ENCODE results near the gene PDE4D.

Gene PDE4D

GRCh38 chr5:59557572-59557971 lies 336.0 kb downstream of the PDE4D start:
- Histone ChIP-seq H2AK5ac (ENCODE audit: low read depth, low read length) (no peak overlapping the region), H3K36me3 (replicated peaks in 1 of 2; ENCODE audit: control insufficient read depth in 2 of 2, insufficient read depth in 2 of 2, low read length in 2 of 2) (no peaks in the 10 kb centered on the region), H3K27me3 (ENCODE audit: control insufficient read depth in 3 of 3, insufficient read depth in 3 of 3, low read depth in 1 of 3, low read length in 3 of 3) (no peaks in the 10 kb centered on the region), H3K23ac (ENCODE audit: low read depth, low read length, poor library complexity) (no peak overlapping the region), H3K14ac (ENCODE audit: low read length) (no peak overlapping the region), H3K9me3 (replicated peaks in 1 of 2; ENCODE audit: control insufficient read depth in 2 of 2, insufficient read depth in 1 of 2, low read depth in 1 of 2, low read length in 2 of 2) (no peaks in the 10 kb centered on the region), H3K4ac (ENCODE audit: low read length) (no peak overlapping the region), H2AFZ (ENCODE audit: low read length) (no peak overlapping the region), H3K4me1 (ENCODE audit: control insufficient read depth in 2 of 2, insufficient read depth in 1 of 2, low read depth in 1 of 2, low read length in 2 of 2) (peaks cover 2 to 17% of the 10 kb centered on the region in 2 donors), H2BK15ac (ENCODE audit: low read length) (no peak overlapping the region), H2BK5ac (ENCODE audit: low read length) (no peak overlapping the region), H3K27ac (replicated peaks; ENCODE audit: low read length) (no peak overlapping the region), H3K79me1 (ENCODE audit: low read depth, low read length) (no peaks in the 10 kb centered on the region), H3K4me3 (ENCODE audit: low read length in 2 of 2) (no peak overlapping the region), H3K4me2 (ENCODE audit: insufficient read depth, low read length, poor library complexity, severe bottlenecking) (no peak overlapping the region), H2BK12ac (ENCODE audit: low read length) (no peak overlapping the region), H3K18ac (ENCODE audit: low read length) (no peak overlapping the region), H4K8ac (ENCODE audit: low read depth, low read length) (no peak overlapping the region), H3K9ac (ENCODE audit: low read depth, low read length, poor library complexity) (no peak overlapping the region), H4K91ac (ENCODE audit: low read depth, low read length, poor library complexity) (no peak overlapping the region), H2BK120ac (ENCODE audit: low read depth, low read length) (no peak overlapping the region)
- DNase-seq (ENCODE audit: low spot score), result no peak

GRCh38 chr5:59555596-59555995 lies 337.9 kb downstream of the PDE4D start:
- H2BK120ac ChIP-seq (ENCODE audit: low read depth, low read length), result no peak overlapping the region
- H2AK5ac ChIP-seq (ENCODE audit: low read depth, low read length), result no peak overlapping the region
- no peak for DNase-seq (ENCODE audit: low spot score)
- H2BK12ac ChIP-seq (ENCODE audit: low read length), result no peak overlapping the region
- H3K23ac ChIP-seq (ENCODE audit: low read depth, low read length, poor library complexity), result no peak overlapping the region
- no CpG with 5 or more reads among the region's 3 CpGs for WGBS, 2 donors (ENCODE audit: extremely low coverage in 2 of 2, insufficient read length in 2 of 2, insufficient replicate concordance in 1 of 2)
- H3K27ac ChIP-seq (replicated peaks; ENCODE audit: low read length), result no peak overlapping the region
- no peak overlapping the region for H2AFZ ChIP-seq (ENCODE audit: low read length)
- H3K9ac ChIP-seq (ENCODE audit: low read depth, low read length, poor library complexity), result no peak overlapping the region
- H3K4me2 ChIP-seq (ENCODE audit: insufficient read depth, low read length, poor library complexity, severe bottlenecking), result no peak overlapping the region
- H2BK5ac ChIP-seq (ENCODE audit: low read length), result no peak overlapping the region
- H3K14ac ChIP-seq (ENCODE audit: low read length), result no peak overlapping the region
- no peak overlapping the region for H3K18ac ChIP-seq (ENCODE audit: low read length)
- no peak overlapping the region for H4K8ac ChIP-seq (ENCODE audit: low read depth, low read length)
- H3K4ac ChIP-seq (ENCODE audit: low read length), result no peak overlapping the region
- no peaks in the 10 kb centered on the region for H3K36me3 ChIP-seq (replicated peaks in 1 of 2; ENCODE audit: control insufficient read depth in 2 of 2, insufficient read depth in 2 of 2, low read length in 2 of 2)
- no peak overlapping the region for H2BK15ac ChIP-seq (ENCODE audit: low read length)
- no peak overlapping the region for H4K91ac ChIP-seq (ENCODE audit: low read depth, low read length, poor library complexity)
- H3K4me1 ChIP-seq (ENCODE audit: control insufficient read depth in 2 of 2, insufficient read depth in 1 of 2, low read depth in 1 of 2, low read length in 2 of 2), result peaks cover 2 to 11% of the 10 kb centered on the region in 2 donors
- H3K9me3 ChIP-seq (replicated peaks in 1 of 2; ENCODE audit: control insufficient read depth in 2 of 2, insufficient read depth in 1 of 2, low read depth in 1 of 2, low read length in 2 of 2), result no peaks in the 10 kb centered on the region
- no peaks in the 10 kb centered on the region for H3K27me3 ChIP-seq (ENCODE audit: control insufficient read depth in 3 of 3, insufficient read depth in 3 of 3, low read depth in 1 of 3, low read length in 3 of 3)
- no peaks in the 10 kb centered on the region for H3K79me1 ChIP-seq (ENCODE audit: low read depth, low read length)
- no peak overlapping the region for H3K4me3 ChIP-seq (ENCODE audit: low read length in 2 of 2)

GRCh38 chr5:59554501-59554900 lies 339.0 kb downstream of the PDE4D start:
- no peaks in the 10 kb centered on the region for H3K79me1 ChIP-seq (ENCODE audit: low read depth, low read length)
- H3K14ac ChIP-seq (ENCODE audit: low read length), result no peak overlapping the region
- H2BK5ac ChIP-seq (ENCODE audit: low read length), result no peak overlapping the region
- H3K4me3 ChIP-seq (ENCODE audit: low read length in 2 of 2), result no peak overlapping the region
- no peak overlapping the region for H3K23ac ChIP-seq (ENCODE audit: low read depth, low read length, poor library complexity)
- no peak overlapping the region for H3K9ac ChIP-seq (ENCODE audit: low read depth, low read length, poor library complexity)
- H2BK120ac ChIP-seq (ENCODE audit: low read depth, low read length), result no peak overlapping the region
- no peaks in the 10 kb centered on the region for H3K27me3 ChIP-seq (ENCODE audit: control insufficient read depth in 3 of 3, insufficient read depth in 3 of 3, low read depth in 1 of 3, low read length in 3 of 3)
- H2AK5ac ChIP-seq (ENCODE audit: low read depth, low read length), result no peak overlapping the region
- peaks cover 2 to 6% of the 10 kb centered on the region in 2 donors for H3K4me1 ChIP-seq (ENCODE audit: control insufficient read depth in 2 of 2, insufficient read depth in 1 of 2, low read depth in 1 of 2, low read length in 2 of 2)
- no peak overlapping the region for H3K4ac ChIP-seq (ENCODE audit: low read length)
- no peak overlapping the region for H4K91ac ChIP-seq (ENCODE audit: low read depth, low read length, poor library complexity)
- H3K9me3 ChIP-seq (replicated peaks in 1 of 2; ENCODE audit: control insufficient read depth in 2 of 2, insufficient read depth in 1 of 2, low read depth in 1 of 2, low read length in 2 of 2), result no peaks in the 10 kb centered on the region
- no peak overlapping the region for H3K27ac ChIP-seq (replicated peaks; ENCODE audit: low read length)
- H2BK15ac ChIP-seq (ENCODE audit: low read length), result no peak overlapping the region
- H3K4me2 ChIP-seq (ENCODE audit: insufficient read depth, low read length, poor library complexity, severe bottlenecking), result no peak overlapping the region
- no peaks in the 10 kb centered on the region for H3K36me3 ChIP-seq (replicated peaks in 1 of 2; ENCODE audit: control insufficient read depth in 2 of 2, insufficient read depth in 2 of 2, low read length in 2 of 2)
- WGBS, 2 donors (ENCODE audit: extremely low coverage in 2 of 2, insufficient read length in 2 of 2, insufficient replicate concordance in 1 of 2), result no CpG with 5 or more reads among the region's 4 CpGs
- no peak for DNase-seq (ENCODE audit: low spot score)
- no peak overlapping the region for H4K8ac ChIP-seq (ENCODE audit: low read depth, low read length)
- H2AFZ ChIP-seq (ENCODE audit: low read length), result no peak overlapping the region
- no peak overlapping the region for H3K18ac ChIP-seq (ENCODE audit: low read length)
- no peak overlapping the region for H2BK12ac ChIP-seq (ENCODE audit: low read length)

DNA sequence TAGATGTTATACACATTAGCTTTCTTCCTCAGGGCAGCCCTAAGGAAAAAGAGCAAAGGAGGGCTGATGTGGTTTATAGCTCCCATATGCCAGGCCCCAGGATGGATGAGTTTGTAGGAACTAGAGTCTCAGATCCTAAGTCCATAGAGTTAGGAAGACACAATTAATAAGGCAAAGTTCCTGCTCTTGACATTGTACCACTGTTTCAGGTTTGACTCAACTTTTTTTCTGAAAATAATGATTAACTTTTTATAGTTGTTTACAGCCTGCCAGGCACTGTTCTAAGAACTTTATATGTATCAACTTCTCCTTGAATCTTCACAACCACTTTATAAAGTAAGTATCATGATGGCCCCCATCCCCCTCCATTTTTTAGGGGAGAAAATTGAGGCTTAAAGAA lies 339.5 kb downstream of the PDE4D start:
- Histone ChIP-seq H3K14ac (ENCODE audit: low read length) (no peak overlapping the region), H2AFZ (ENCODE audit: low read length) (no peak overlapping the region), H3K4ac (ENCODE audit: low read length) (no peak overlapping the region), H3K18ac (ENCODE audit: low read length) (no peak overlapping the region), H3K27me3 (ENCODE audit: control insufficient read depth in 3 of 3, insufficient read depth in 3 of 3, low read depth in 1 of 3, low read length in 3 of 3) (no peaks in the 10 kb centered on the region), H3K4me1 (ENCODE audit: control insufficient read depth in 2 of 2, insufficient read depth in 1 of 2, low read depth in 1 of 2, low read length in 2 of 2) (peaks cover 2 to 4% of the 10 kb centered on the region in 2 donors), H3K36me3 (replicated peaks in 1 of 2; ENCODE audit: control insufficient read depth in 2 of 2, insufficient read depth in 2 of 2, low read length in 2 of 2) (no peaks in the 10 kb centered on the region), H4K8ac (ENCODE audit: low read depth, low read length) (no peak overlapping the region), H4K91ac (ENCODE audit: low read depth, low read length, poor library complexity) (no peak overlapping the region), H2BK12ac (ENCODE audit: low read length) (no peak overlapping the region), H3K27ac (replicated peaks; ENCODE audit: low read length) (no peak overlapping the region), H2AK5ac (ENCODE audit: low read depth, low read length) (no peak overlapping the region), H3K4me3 (ENCODE audit: low read length in 2 of 2) (no peak overlapping the region), H2BK5ac (ENCODE audit: low read length) (no peak overlapping the region), H3K79me1 (ENCODE audit: low read depth, low read length) (no peaks in the 10 kb centered on the region), H3K9ac (ENCODE audit: low read depth, low read length, poor library complexity) (no peak overlapping the region), H2BK15ac (ENCODE audit: low read length) (no peak overlapping the region), H3K4me2 (ENCODE audit: insufficient read depth, low read length, poor library complexity, severe bottlenecking) (no peak overlapping the region), H2BK120ac (ENCODE audit: low read depth, low read length) (no peak overlapping the region), H3K9me3 (replicated peaks in 1 of 2; ENCODE audit: control insufficient read depth in 2 of 2, insufficient read depth in 1 of 2, low read depth in 1 of 2, low read length in 2 of 2) (no peaks in the 10 kb centered on the region), H3K23ac (ENCODE audit: low read depth, low read length, poor library complexity) (no peak overlapping the region)
- DNase-seq (ENCODE audit: low spot score), result no peak
